Measurements from ENCODE around the gene DPT.

DPT gene

GRCh38 chr1:168698453-168698852 is 30.6 kb downstream of the DPT start:
- DNase-seq (ENCODE audit: low spot score) = no peak

GRCh38 chr1:168697356-168698126 is 31.5 kb downstream of the DPT start:
- DNase-seq (ENCODE audit: low spot score) = no peak

GRCh38 chr1:168696125-168696760 is 32.8 kb downstream of the DPT start:
- DNase-seq (ENCODE audit: low spot score) = no peak

- no peak for DNase-seq (ENCODE audit: low spot score)
These were observed 35.2 kb downstream of the DPT start for GRCh38 chr1:168693872-168694238.

- DNase-seq (ENCODE audit: low spot score) = no peak
These were observed 35.7 kb downstream of the DPT start for GRCh38 chr1:168693197-168693871.

- no peak for DNase-seq (ENCODE audit: low spot score)
These were observed 36.5 kb downstream of the DPT start for GRCh38 chr1:168692472-168692871.

- DNase-seq (ENCODE audit: low spot score) = no peak
These were observed 37.5 kb downstream of the DPT start for GRCh38 chr1:168691541-168691940.

- DNase-seq (ENCODE audit: low spot score) = no peak
These were observed 39.0 kb downstream of the DPT start for GRCh38 chr1:168689726-168690602.

- DNase-seq (ENCODE audit: low spot score) = no peak
These were observed 39.7 kb downstream of the DPT start for GRCh38 chr1:168689327-168689657.

- DNase-seq (ENCODE audit: low spot score) = no peak
These were observed 40.2 kb downstream of the DPT start for GRCh38 chr1:168688644-168689326.

- no peak for DNase-seq (ENCODE audit: low spot score)
These were observed 41.2 kb downstream of the DPT start for GRCh38 chr1:168687816-168688215.

- no peak for DNase-seq (ENCODE audit: low spot score)
These were observed 42.3 kb downstream of the DPT start for GRCh38 chr1:168686666-168687065.

- DNase-seq (ENCODE audit: low spot score) = no peak
These were observed 45.1 kb downstream of the DPT start for GRCh38 chr1:168683871-168684270.

- no peak for DNase-seq (ENCODE audit: low spot score)
These were observed 52.1 kb downstream of the DPT start for GRCh38 chr1:168676861-168677260.

GRCh38 chr1:168676029-168676812 is 52.8 kb downstream of the DPT start:
- no peak for DNase-seq (ENCODE audit: low spot score)

- DNase-seq (ENCODE audit: low spot score) = no peak
These were observed 54.9 kb downstream of the DPT start for GRCh38 chr1:168673974-168674683.

- no peak for DNase-seq (ENCODE audit: low spot score)
These were observed 56.7 kb downstream of the DPT start for GRCh38 chr1:168672278-168672677.

- no peak for DNase-seq (ENCODE audit: low spot score)
These were observed 57.2 kb downstream of the DPT start for GRCh38 chr1:168671782-168672181.

- no peak for DNase-seq (ENCODE audit: low spot score)
These were observed 63.0 kb downstream of the DPT start for GRCh38 chr1:168665975-168666374.
